ENCODE measurements around the gene RDH8. TPM values are rescaled to one million over a fixed set of nuclear protein-coding genes. Genes with fewer than 3 reads are reported as not detected.

The RDH8 gene
- polyA plus RNA-seq, 1 of the 3 experiments (the other 2 are of a cell fraction) = not detected

DNA sequence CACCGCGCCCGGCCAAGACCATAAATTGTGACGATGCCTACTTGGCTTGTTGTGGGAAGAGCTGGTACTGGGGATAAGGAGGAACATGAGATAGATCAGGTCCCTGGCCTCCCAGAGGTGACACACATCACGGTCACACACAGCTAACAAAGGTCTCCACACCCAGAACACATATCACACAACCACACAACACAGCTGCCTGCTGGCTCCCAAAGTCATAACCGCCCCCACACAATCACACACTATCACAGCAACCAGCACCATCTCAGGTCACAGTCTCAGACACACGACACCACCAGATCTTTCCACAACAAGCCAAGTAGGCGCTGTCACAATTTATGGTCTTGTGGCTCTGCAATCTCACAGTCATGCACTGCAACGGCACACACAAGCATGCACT is 8.7 kb upstream of the RDH8 start:
- peaks cover 3% of the 10 kb centered on the region; the same call in 1 of the 2 replicates for H3K27me3 ChIP-seq (ENCODE audit: insufficient read depth)
- no peaks in the 10 kb centered on the region for H3K79me2 ChIP-seq (ENCODE audit: insufficient read depth)
- H3K9me3 ChIP-seq = no peaks in the 10 kb centered on the region
- H3K4me3 ChIP-seq (ENCODE audit: low read depth in 2 of 2, low read length in 1 of 2) = no peak overlapping the region
- no peak for DNase-seq
- no peak overlapping the region for H2AFZ ChIP-seq (ENCODE audit: low read depth)
- H3K4me2 ChIP-seq = no peak overlapping the region
- WGBS (ENCODE audit: low lambda C conversion rate) = 54% methylated on average over 9 of the region's 9 CpGs
- no peak overlapping the region for H3K9ac ChIP-seq
- H3K4me1 ChIP-seq (ENCODE audit: control insufficient read depth in 1 of 2, insufficient read depth in 2 of 2, low read depth in 1 of 2, low read length in 1 of 2) = no peaks in the 10 kb centered on the region; a peak in 1 of 4 replicates
- H4K20me1 ChIP-seq (ENCODE audit: insufficient read depth) = no peaks in the 10 kb centered on the region
- H3K9me2 ChIP-seq = no peaks in the 10 kb centered on the region
- no peaks in the 10 kb centered on the region for H3K36me3 ChIP-seq (replicated peaks in 1 of 2; ENCODE audit: control insufficient read depth in 1 of 2, insufficient read depth in 2 of 2, low read length in 1 of 2)
- ChIA-PET CTCF (interaction anchor here (0.9 to 1.6 kb wide), 4 partner anchors 23 to 73 kb away, joined by 3 to 7 read pairs (median 4); no protein-coding TSS in a partner anchor), POLR2A (no interaction called here)
- H3F3A ChIP-seq (replicated peaks; ENCODE audit: insufficient read depth) = peaks cover 9% of the 10 kb centered on the region
- TF ChIP-seq RCOR1 (IDR thresholded peaks at IDR 0.05; ENCODE audit: low read length) (no peak), SMC3 (IDR thresholded peaks at IDR 0.05; ENCODE audit: low read depth, low read length) (no peak), TAF1 (IDR thresholded peaks at IDR 0.05; ENCODE audit: borderline replicate concordance, low read depth, low read length) (no peak), TEAD4 (IDR thresholded peaks at IDR 0.05; ENCODE audit: borderline replicate concordance, insufficient read depth) (no peak), MXI1 (IDR thresholded peaks at IDR 0.05; ENCODE audit: low read depth, low read length) (no peak), MEF2A (IDR thresholded peaks at IDR 0.05; ENCODE audit: borderline replicate concordance, low read depth) (no peak), TCF12 (IDR thresholded peaks at IDR 0.05) (no peak), GABPA (IDR thresholded peaks at IDR 0.05; ENCODE audit: low read depth) (no peak), EP300 (IDR thresholded peaks at IDR 0.05; ENCODE audit: borderline replicate concordance in 1 of 2, low read depth in 1 of 2, low read length in 1 of 2) (no peak), RAD21 (IDR thresholded peaks at IDR 0.05; ENCODE audit: low read length) (no peak), ELF1 (IDR thresholded peaks at IDR 0.05) (no peak)
- TF ChIP-seq, protein P1, sequence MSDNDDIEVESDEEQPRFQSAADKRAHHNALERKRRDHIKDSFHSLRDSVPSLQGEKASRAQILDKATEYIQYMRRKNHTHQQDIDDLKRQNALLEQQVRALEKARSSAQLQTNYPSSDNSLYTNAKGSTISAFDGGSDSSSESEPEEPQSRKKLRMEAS (IDR thresholded peaks at IDR 0.05; ENCODE audit: low read depth) = no peak
- TF ChIP-seq, protein P2, sequence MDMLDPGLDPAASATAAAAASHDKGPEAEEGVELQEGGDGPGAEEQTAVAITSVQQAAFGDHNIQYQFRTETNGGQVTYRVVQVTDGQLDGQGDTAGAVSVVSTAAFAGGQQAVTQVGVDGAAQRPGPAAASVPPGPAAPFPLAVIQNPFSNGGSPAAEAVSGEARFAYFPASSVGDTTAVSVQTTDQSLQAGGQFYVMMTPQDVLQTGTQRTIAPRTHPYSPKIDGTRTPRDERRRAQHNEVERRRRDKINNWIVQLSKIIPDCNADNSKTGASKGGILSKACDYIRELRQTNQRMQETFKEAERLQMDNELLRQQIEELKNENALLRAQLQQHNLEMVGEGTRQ (IDR thresholded peaks at IDR 0.05; ENCODE audit: borderline replicate concordance, low read depth, low read length) = no peak
- TF ChIP-seq, protein P3, sequence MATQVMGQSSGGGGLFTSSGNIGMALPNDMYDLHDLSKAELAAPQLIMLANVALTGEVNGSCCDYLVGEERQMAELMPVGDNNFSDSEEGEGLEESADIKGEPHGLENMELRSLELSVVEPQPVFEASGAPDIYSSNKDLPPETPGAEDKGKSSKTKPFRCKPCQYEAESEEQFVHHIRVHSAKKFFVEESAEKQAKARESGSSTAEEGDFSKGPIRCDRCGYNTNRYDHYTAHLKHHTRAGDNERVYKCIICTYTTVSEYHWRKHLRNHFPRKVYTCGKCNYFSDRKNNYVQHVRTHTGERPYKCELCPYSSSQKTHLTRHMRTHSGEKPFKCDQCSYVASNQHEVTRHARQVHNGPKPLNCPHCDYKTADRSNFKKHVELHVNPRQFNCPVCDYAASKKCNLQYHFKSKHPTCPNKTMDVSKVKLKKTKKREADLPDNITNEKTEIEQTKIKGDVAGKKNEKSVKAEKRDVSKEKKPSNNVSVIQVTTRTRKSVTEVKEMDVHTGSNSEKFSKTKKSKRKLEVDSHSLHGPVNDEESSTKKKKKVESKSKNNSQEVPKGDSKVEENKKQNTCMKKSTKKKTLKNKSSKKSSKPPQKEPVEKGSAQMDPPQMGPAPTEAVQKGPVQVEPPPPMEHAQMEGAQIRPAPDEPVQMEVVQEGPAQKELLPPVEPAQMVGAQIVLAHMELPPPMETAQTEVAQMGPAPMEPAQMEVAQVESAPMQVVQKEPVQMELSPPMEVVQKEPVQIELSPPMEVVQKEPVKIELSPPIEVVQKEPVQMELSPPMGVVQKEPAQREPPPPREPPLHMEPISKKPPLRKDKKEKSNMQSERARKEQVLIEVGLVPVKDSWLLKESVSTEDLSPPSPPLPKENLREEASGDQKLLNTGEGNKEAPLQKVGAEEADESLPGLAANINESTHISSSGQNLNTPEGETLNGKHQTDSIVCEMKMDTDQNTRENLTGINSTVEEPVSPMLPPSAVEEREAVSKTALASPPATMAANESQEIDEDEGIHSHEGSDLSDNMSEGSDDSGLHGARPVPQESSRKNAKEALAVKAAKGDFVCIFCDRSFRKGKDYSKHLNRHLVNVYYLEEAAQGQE (IDR thresholded peaks at IDR 0.05; ENCODE audit: low read depth, low read length) = no peak
- TF ChIP-seq, protein P4, sequence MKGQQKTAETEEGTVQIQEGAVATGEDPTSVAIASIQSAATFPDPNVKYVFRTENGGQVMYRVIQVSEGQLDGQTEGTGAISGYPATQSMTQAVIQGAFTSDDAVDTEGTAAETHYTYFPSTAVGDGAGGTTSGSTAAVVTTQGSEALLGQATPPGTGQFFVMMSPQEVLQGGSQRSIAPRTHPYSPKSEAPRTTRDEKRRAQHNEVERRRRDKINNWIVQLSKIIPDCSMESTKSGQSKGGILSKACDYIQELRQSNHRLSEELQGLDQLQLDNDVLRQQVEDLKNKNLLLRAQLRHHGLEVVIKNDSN (IDR thresholded peaks at IDR 0.05; ENCODE audit: borderline replicate concordance, low read depth) = no peak
- TF ChIP-seq, protein P5, sequence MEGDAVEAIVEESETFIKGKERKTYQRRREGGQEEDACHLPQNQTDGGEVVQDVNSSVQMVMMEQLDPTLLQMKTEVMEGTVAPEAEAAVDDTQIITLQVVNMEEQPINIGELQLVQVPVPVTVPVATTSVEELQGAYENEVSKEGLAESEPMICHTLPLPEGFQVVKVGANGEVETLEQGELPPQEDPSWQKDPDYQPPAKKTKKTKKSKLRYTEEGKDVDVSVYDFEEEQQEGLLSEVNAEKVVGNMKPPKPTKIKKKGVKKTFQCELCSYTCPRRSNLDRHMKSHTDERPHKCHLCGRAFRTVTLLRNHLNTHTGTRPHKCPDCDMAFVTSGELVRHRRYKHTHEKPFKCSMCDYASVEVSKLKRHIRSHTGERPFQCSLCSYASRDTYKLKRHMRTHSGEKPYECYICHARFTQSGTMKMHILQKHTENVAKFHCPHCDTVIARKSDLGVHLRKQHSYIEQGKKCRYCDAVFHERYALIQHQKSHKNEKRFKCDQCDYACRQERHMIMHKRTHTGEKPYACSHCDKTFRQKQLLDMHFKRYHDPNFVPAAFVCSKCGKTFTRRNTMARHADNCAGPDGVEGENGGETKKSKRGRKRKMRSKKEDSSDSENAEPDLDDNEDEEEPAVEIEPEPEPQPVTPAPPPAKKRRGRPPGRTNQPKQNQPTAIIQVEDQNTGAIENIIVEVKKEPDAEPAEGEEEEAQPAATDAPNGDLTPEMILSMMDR (IDR thresholded peaks at IDR 0.05) = no peak
- H3K27ac ChIP-seq (ENCODE audit: low read depth in 2 of 2, low read length in 1 of 2) = no peak overlapping the region

Measured in SK-N-SH (cell line).